ENCODE data around the gene RCVRN. TPM values are rescaled to one million over a fixed set of nuclear protein-coding genes. Genes with fewer than 3 reads are reported as not detected.

Gene RCVRN
- total RNA-seq, 1 donor from 2014 or later = not detected

GRCh38 chr17:9893411-9894012 is 11.6 kb downstream of the RCVRN start:
- Histone ChIP-seq H3K4me1 (ENCODE audit: control insufficient read depth in 3 of 3, insufficient read depth in 3 of 3, low read length in 3 of 3) (no peaks in the 10 kb centered on the region), H3K36me3 (ENCODE audit: control insufficient read depth in 3 of 3, insufficient read depth in 3 of 3, low read length in 3 of 3) (no peaks in the 10 kb centered on the region), H3K4me3 (ENCODE audit: low read length in 3 of 3) (no peak overlapping the region), H3K27me3 (ENCODE audit: control insufficient read depth in 3 of 3, insufficient read depth in 3 of 3, low read length in 3 of 3) (peaks cover 0 to 2% (median 0%) of the 10 kb centered on the region in 3 donors), H3K27ac (ENCODE audit: low read depth, low read length) (no peak overlapping the region), H3K9me3 (ENCODE audit: control insufficient read depth in 3 of 3, low read length in 3 of 3) (no peaks in the 10 kb centered on the region), H3K9ac (ENCODE audit: low read depth in 1 of 3, low read length in 3 of 3) (no peak overlapping the region)

GRCh38 chr17:9890124-9890523 is 14.9 kb downstream of the RCVRN start:
- Histone ChIP-seq H3K4me1 (ENCODE audit: control insufficient read depth in 3 of 3, insufficient read depth in 3 of 3, low read length in 3 of 3) (no peaks in the 10 kb centered on the region), H3K4me3 (ENCODE audit: low read length in 3 of 3) (no peak overlapping the region), H3K9ac (ENCODE audit: low read depth in 1 of 3, low read length in 3 of 3) (no peak overlapping the region), H3K27me3 (ENCODE audit: control insufficient read depth in 3 of 3, insufficient read depth in 3 of 3, low read length in 3 of 3) (peaks cover 0 to 2% (median 0%) of the 10 kb centered on the region in 3 donors), H3K36me3 (ENCODE audit: control insufficient read depth in 3 of 3, insufficient read depth in 3 of 3, low read length in 3 of 3) (no peaks in the 10 kb centered on the region), H3K27ac (ENCODE audit: low read depth, low read length) (no peak overlapping the region), H3K9me3 (ENCODE audit: control insufficient read depth in 3 of 3, low read length in 3 of 3) (no peaks in the 10 kb centered on the region)

DNA sequence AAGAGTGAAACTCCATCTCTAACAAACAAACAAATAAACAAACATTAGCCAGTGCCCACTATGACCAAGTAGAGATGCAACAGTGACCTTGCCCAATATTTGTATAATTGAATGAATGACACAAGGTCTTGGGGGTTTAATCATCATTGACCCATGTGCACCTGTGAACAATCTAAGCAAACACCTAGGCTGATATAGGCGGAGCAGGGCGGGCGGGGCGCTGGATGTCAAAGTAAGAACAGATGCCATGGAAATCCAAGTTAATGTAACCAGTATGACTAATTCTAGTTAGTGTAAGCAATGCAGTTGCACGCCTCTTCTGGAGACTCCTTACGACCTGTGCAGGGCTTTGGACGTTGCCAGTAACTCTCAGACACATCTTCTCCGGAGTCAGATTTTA is 17.6 kb downstream of the RCVRN start:
- no peaks in the 10 kb centered on the region for H3K4me1 ChIP-seq (ENCODE audit: control insufficient read depth in 3 of 3, insufficient read depth in 3 of 3, low read length in 3 of 3)
- H3K36me3 ChIP-seq (ENCODE audit: control insufficient read depth in 3 of 3, insufficient read depth in 3 of 3, low read length in 3 of 3) = no peaks in the 10 kb centered on the region
- no peaks in the 10 kb centered on the region for H3K27me3 ChIP-seq (ENCODE audit: control insufficient read depth in 3 of 3, insufficient read depth in 3 of 3, low read length in 3 of 3)
- H3K27ac ChIP-seq (ENCODE audit: low read depth, low read length) = no peak overlapping the region
- no peak overlapping the region for H3K9ac ChIP-seq (ENCODE audit: low read depth in 1 of 3, low read length in 3 of 3)
- H3K4me3 ChIP-seq (ENCODE audit: low read length in 3 of 3) = no peak overlapping the region
- peaks cover 0 to 12% (median under 1%) of the 10 kb centered on the region in 3 donors for H3K9me3 ChIP-seq (ENCODE audit: control insufficient read depth in 3 of 3, low read length in 3 of 3)

GRCh38 chr17:9886141-9886930 is 18.7 kb downstream of the RCVRN start:
- no peaks in the 10 kb centered on the region for H3K36me3 ChIP-seq (ENCODE audit: control insufficient read depth in 3 of 3, insufficient read depth in 3 of 3, low read length in 3 of 3)
- H3K9ac ChIP-seq (ENCODE audit: low read depth in 1 of 3, low read length in 3 of 3) = no peak overlapping the region
- no peak overlapping the region for H3K4me3 ChIP-seq (ENCODE audit: low read length in 3 of 3)
- H3K4me1 ChIP-seq (ENCODE audit: control insufficient read depth in 3 of 3, insufficient read depth in 3 of 3, low read length in 3 of 3) = no peaks in the 10 kb centered on the region
- H3K9me3 ChIP-seq (ENCODE audit: control insufficient read depth in 3 of 3, low read length in 3 of 3) = peaks cover 0 to 14% (median 6%) of the 10 kb centered on the region in 3 donors
- H3K27me3 ChIP-seq (ENCODE audit: control insufficient read depth in 3 of 3, insufficient read depth in 3 of 3, low read length in 3 of 3) = no peaks in the 10 kb centered on the region
- H3K27ac ChIP-seq (ENCODE audit: low read depth, low read length) = no peak overlapping the region

DNA sequence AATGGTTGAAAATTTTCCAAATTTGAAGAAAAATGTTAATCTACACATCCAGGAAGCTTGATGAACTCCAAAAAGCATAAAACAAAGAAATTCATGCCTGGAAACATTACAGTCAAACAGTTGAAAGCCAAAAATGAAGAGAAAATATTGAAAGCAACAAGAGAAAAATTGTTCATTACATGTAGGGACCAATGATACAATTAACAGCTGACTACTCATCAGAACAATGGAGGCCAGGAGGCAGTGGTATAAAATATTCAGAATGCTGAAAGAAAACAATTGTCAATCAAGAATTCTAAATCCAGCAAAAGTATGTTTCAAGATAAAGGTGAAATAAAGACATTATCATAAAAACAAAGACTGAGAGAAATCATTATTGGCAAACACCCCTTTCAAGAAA is 21.6 kb downstream of the RCVRN start:
- no peaks in the 10 kb centered on the region for H3K36me3 ChIP-seq (ENCODE audit: control insufficient read depth in 3 of 3, insufficient read depth in 3 of 3, low read length in 3 of 3)
- peaks cover 0 to 14% (median 6%) of the 10 kb centered on the region in 3 donors for H3K9me3 ChIP-seq (ENCODE audit: control insufficient read depth in 3 of 3, low read length in 3 of 3)
- H3K4me3 ChIP-seq (ENCODE audit: low read length in 3 of 3) = no peak overlapping the region
- no peak overlapping the region for H3K9ac ChIP-seq (ENCODE audit: low read depth in 1 of 3, low read length in 3 of 3)
- H3K4me1 ChIP-seq (ENCODE audit: control insufficient read depth in 3 of 3, insufficient read depth in 3 of 3, low read length in 3 of 3) = no peaks in the 10 kb centered on the region
- no peaks in the 10 kb centered on the region for H3K27me3 ChIP-seq (ENCODE audit: control insufficient read depth in 3 of 3, insufficient read depth in 3 of 3, low read length in 3 of 3)
- H3K27ac ChIP-seq (ENCODE audit: low read depth, low read length) = no peak overlapping the region

- H3K4me1 ChIP-seq (ENCODE audit: control insufficient read depth in 3 of 3, insufficient read depth in 3 of 3, low read length in 3 of 3) = no peaks in the 10 kb centered on the region
- no peak overlapping the region for H3K9ac ChIP-seq (ENCODE audit: low read depth in 1 of 3, low read length in 3 of 3)
These were observed 24.5 kb downstream of the RCVRN start for GRCh38 chr17:9880582-9880999.

DNA sequence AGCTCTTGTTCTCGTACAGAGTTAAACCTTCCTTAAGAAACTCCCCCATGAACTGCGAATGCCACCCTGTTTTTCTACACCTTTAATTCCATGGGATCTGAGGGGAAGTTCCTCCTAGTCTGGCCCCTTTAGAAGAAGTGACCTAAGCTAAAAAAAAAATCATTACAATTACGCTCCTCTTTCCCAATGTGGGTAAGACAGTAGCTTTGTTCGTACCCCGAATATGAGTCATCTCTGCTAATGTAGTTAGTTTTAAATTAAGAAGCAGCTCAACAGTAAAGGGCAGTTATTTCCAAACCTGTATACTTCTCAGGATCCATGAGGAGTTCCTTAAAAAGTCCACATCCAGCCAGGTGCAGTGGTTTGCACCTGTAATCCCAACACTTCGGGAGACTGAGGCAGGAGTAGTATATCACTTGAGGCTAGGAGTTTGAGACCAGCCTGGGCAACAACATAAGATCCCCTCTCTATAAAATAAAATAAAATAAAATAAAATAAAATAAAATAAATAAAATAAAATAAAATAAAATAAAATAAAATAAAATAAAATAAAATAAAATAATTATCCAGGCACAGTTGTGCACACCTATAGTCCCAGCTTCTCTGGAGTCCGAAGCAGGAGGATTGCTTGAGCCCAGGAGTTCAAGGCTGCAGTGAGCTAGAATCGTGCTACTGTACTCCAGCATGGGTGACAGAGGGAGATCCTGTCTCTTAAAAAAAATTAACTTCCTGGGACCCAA is 26.1 kb downstream of the RCVRN start:
- Histone ChIP-seq H3K27me3 (ENCODE audit: control insufficient read depth in 3 of 3, insufficient read depth in 3 of 3, low read length in 3 of 3) (no peaks in the 10 kb centered on the region), H3K4me3 (ENCODE audit: low read length in 3 of 3) (no peak overlapping the region)

More at GRCh38 chr17:9880582-9880999, 24.5 kb downstream of the RCVRN start:
- H3K36me3 ChIP-seq (ENCODE audit: control insufficient read depth in 3 of 3, insufficient read depth in 3 of 3, low read length in 3 of 3) = no peaks in the 10 kb centered on the region
- H3K4me3 ChIP-seq (ENCODE audit: low read length in 3 of 3) = no peak overlapping the region
- no peak overlapping the region for H3K27ac ChIP-seq (ENCODE audit: low read depth, low read length)
- no peaks in the 10 kb centered on the region for H3K27me3 ChIP-seq (ENCODE audit: control insufficient read depth in 3 of 3, insufficient read depth in 3 of 3, low read length in 3 of 3)
- H3K9me3 ChIP-seq (ENCODE audit: control insufficient read depth in 3 of 3, low read length in 3 of 3) = peaks cover 0 to 14% (median 6%) of the 10 kb centered on the region in 3 donors

DNA sequence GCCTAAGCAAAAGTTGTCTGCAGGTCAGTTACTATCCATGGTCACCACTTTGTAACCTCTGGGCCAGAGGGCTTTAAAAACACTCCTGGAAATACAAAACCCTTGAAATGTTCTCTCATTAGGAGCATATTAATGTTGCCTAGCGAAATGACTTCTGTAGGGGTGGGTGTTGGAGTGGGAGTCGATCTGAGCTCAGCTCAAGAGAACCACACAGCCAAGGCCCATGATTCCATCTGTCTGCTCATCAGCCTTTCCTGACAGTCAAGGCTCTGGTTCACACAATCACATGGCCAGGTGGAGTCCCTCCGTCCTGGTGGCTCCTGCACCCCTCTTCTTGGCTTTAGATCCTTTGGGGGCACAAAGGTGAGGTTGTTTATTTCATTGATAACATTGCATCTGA is 26.7 kb downstream of the RCVRN start:
- H3K4me1 ChIP-seq (ENCODE audit: control insufficient read depth in 3 of 3, insufficient read depth in 3 of 3, low read length in 3 of 3) = no peaks in the 10 kb centered on the region
- H3K36me3 ChIP-seq (ENCODE audit: control insufficient read depth in 3 of 3, insufficient read depth in 3 of 3, low read length in 3 of 3) = no peaks in the 10 kb centered on the region
- no peak overlapping the region for H3K27ac ChIP-seq (ENCODE audit: low read depth, low read length)
- peaks cover 0 to 7% (median 6%) of the 10 kb centered on the region in 3 donors for H3K9me3 ChIP-seq (ENCODE audit: control insufficient read depth in 3 of 3, low read length in 3 of 3)
- no peak overlapping the region for H3K4me3 ChIP-seq (ENCODE audit: low read length in 3 of 3)
- H3K9ac ChIP-seq (ENCODE audit: low read depth in 1 of 3, low read length in 3 of 3) = no peak overlapping the region
- H3K27me3 ChIP-seq (ENCODE audit: control insufficient read depth in 3 of 3, insufficient read depth in 3 of 3, low read length in 3 of 3) = no peaks in the 10 kb centered on the region

More for the DNA sequence above, 26.1 kb downstream of the RCVRN start:
- no peak overlapping the region for H3K9ac ChIP-seq (ENCODE audit: low read depth in 1 of 3, low read length in 3 of 3)
- H3K4me1 ChIP-seq (ENCODE audit: control insufficient read depth in 3 of 3, insufficient read depth in 3 of 3, low read length in 3 of 3) = no peaks in the 10 kb centered on the region
- no peak overlapping the region for H3K27ac ChIP-seq (ENCODE audit: low read depth, low read length)
- H3K9me3 ChIP-seq (ENCODE audit: control insufficient read depth in 3 of 3, low read length in 3 of 3) = peaks cover 0 to 11% (median 6%) of the 10 kb centered on the region in 3 donors
- H3K36me3 ChIP-seq (ENCODE audit: control insufficient read depth in 3 of 3, insufficient read depth in 3 of 3, low read length in 3 of 3) = no peaks in the 10 kb centered on the region

GRCh38 chr17:9875441-9875840 is 29.6 kb downstream of the RCVRN start:
- H3K9me3 ChIP-seq (ENCODE audit: control insufficient read depth in 3 of 3, low read length in 3 of 3) = no peaks in the 10 kb centered on the region
- H3K9ac ChIP-seq (ENCODE audit: low read depth in 1 of 3, low read length in 3 of 3) = no peak overlapping the region
- H3K27me3 ChIP-seq (ENCODE audit: control insufficient read depth in 3 of 3, insufficient read depth in 3 of 3, low read length in 3 of 3) = no peaks in the 10 kb centered on the region
- H3K4me3 ChIP-seq (ENCODE audit: low read length in 3 of 3) = no peak overlapping the region
- H3K4me1 ChIP-seq (ENCODE audit: control insufficient read depth in 3 of 3, insufficient read depth in 3 of 3, low read length in 3 of 3) = no peaks in the 10 kb centered on the region
- no peak overlapping the region for H3K27ac ChIP-seq (ENCODE audit: low read depth, low read length)
- no peaks in the 10 kb centered on the region for H3K36me3 ChIP-seq (ENCODE audit: control insufficient read depth in 3 of 3, insufficient read depth in 3 of 3, low read length in 3 of 3)

- Histone ChIP-seq H3K27ac (ENCODE audit: low read depth, low read length) (no peak overlapping the region), H3K27me3 (ENCODE audit: control insufficient read depth in 3 of 3, insufficient read depth in 3 of 3, low read length in 3 of 3) (no peaks in the 10 kb centered on the region), H3K9ac (ENCODE audit: low read depth in 1 of 3, low read length in 3 of 3) (no peak overlapping the region), H3K36me3 (ENCODE audit: control insufficient read depth in 3 of 3, insufficient read depth in 3 of 3, low read length in 3 of 3) (no peaks in the 10 kb centered on the region), H3K4me1 (ENCODE audit: control insufficient read depth in 3 of 3, insufficient read depth in 3 of 3, low read length in 3 of 3) (no peaks in the 10 kb centered on the region), H3K4me3 (ENCODE audit: low read length in 3 of 3) (no peak overlapping the region), H3K9me3 (ENCODE audit: control insufficient read depth in 3 of 3, low read length in 3 of 3) (no peaks in the 10 kb centered on the region)
These were observed 30.3 kb downstream of the RCVRN start for GRCh38 chr17:9874722-9875121.

All from skeletal muscle tissue (tissue), 4 donors.